Activated naive CD4-positive, alpha-beta T cell treated with anti-CD3 and anti-CD28 coated beads, Interleukin-2, amount 50 U/mL, for 72 hours (primary cell): ENCODE measurements around the gene IFT52. TPM values are rescaled to one million over a fixed set of nuclear protein-coding genes. Genes with fewer than 3 reads are reported as not detected.

Experiments
- ATAC-seq, 2 donors: fragments of 150-1000 bp; cut with Tn5 transposase; 2 replicates each; pipeline ENCODE4 v1.10.0; 2021; ENCODE audit warnings: mild to moderate bottlenecking in 2 of 2, moderate library complexity in 2 of 2
- DNase-seq, 2 donors: peaks; one replicate each; pipeline ENCODE4 v3.0.0; 2021 to 2022; ENCODE audit warnings: low spot score in 2 of 2
- H3K27ac Mint-ChIP-seq, 2 donors: one replicate each; pipeline ENCODE4 v1.8.0; 2022; ENCODE audit warnings: mild to moderate bottlenecking in 2 of 2, mixed read lengths in 2 of 2
- H3K36me3 Mint-ChIP-seq, 2 donors: one replicate each; pipeline ENCODE4 v1.8.0; 2022; ENCODE audit warnings: mixed read lengths in 2 of 2
- H3K9me3 Mint-ChIP-seq, 2 donors: one replicate each; pipeline ENCODE4 v1.8.0; 2022; ENCODE audit warnings: mixed read lengths in 2 of 2
- total RNA-seq, 2 donors: library from RNA; stranded (reverse); gene quantifications; one replicate each; pipeline ENCODE4 v1.2.3, GENCODE V29; 2022

IFT52 gene
- total RNA-seq, 2 donors from 2014 or later = 15.4 to 15.5 TPM

DNA sequence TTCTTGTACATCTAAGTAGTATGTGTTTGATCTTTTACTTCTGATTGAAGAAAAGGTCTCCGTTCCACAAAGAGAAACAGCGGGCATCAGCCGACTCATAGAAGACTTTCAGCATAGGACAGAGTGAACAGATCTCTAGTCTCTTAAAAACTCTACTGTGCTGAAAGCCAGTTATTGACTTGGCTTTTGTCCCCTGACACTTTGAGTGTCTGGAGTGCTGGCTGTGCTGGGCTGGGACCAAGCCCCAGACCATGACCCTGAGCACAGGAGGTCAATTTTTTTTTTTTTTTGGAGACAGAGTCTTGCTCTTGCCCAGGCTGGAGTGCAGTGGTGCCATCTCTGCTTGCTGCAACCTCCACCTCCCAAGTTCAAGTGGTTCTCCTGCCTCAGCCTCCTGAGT lies 104.0 kb downstream of the IFT52 start:
- H3K9me3 Mint-ChIP-seq = no peaks in the 10 kb centered on the region
- peaks cover 7 to 14% of the 10 kb centered on the region in 2 donors for H3K36me3 Mint-ChIP-seq
- no peak overlapping the region for H3K27ac Mint-ChIP-seq
- DNase-seq = no peak
- ATAC-seq = peak in 1 of 2 donors; percentile 16

- H3K9me3 Mint-ChIP-seq = no peaks in the 10 kb centered on the region
- ATAC-seq (no peak), DNase-seq (no peak)
- peaks cover 14 to 21% of the 10 kb centered on the region in 2 donors for H3K36me3 Mint-ChIP-seq
- H3K27ac Mint-ChIP-seq = no peak overlapping the region
Measured at GRCh38 chr20:43695571-43695970, 104.8 kb downstream of the IFT52 start.

Other genes with a start within 250 kb of the IFT52 start
- 100 to 1,000 TPM; 105 to 159 TPM for gene SRSF6, start 133.0 kb upstream of the IFT52 start, total RNA-seq
- gene L3MBTL1, start 83.2 kb upstream of the IFT52 start, total RNA-seq = 10 to 100 TPM in 1 of 2 donors, 1 to 10 TPM in 1; 9.1 to 15.3 TPM
- under 1 TPM; 0.59 to 0.82 TPM for gene SGK2, start 31.9 kb upstream of the IFT52 start, total RNA-seq
- 100 to 1,000 TPM in 1 of 2 donors, 10 to 100 TPM in 1; 82.6 to 140 TPM for gene MYBL2, start 76.2 kb downstream of the IFT52 start, total RNA-seq
- under 1 TPM in 1 of 2 donors, not detected in 1; 0.39 TPM for gene GTSF1L, start 136.1 kb downstream of the IFT52 start, total RNA-seq